Lung (tissue), 12 donors: ENCODE results near the gene GFRA1. TPM values are rescaled to one million over a fixed set of nuclear protein-coding genes. Genes with fewer than 3 reads are reported as not detected.

Source experiments
- ATAC-seq: fragments of 200-7000 bp; cut with Tn5 transposase; one replicate; pipeline ENCODE4 v1.9.1; 2020; ENCODE audit warnings: moderate number of reproducible peaks; ENCODE audit not compliant: insufficient read depth, low FRiP score
- DNase-seq, 3 donors: peaks; one replicate each; pipeline ENCODE4 v3.0.0-alpha.2; 2013 to 2017
- H3K27ac ChIP-seq, 2 donors: one replicate each; pipeline ENCODE4 v1.5.1; 2013; ENCODE audit warnings: mild to moderate bottlenecking in 2 of 2, moderate library complexity in 2 of 2, control low read depth in 1 of 2, inconsistent platforms in 1 of 2, low read depth in 1 of 2, low read length in 1 of 2
- H3K27me3 ChIP-seq, 3 donors: one replicate each; pipeline ENCODE4 v1.5.1; 2013; ENCODE audit warnings: low read length in 2 of 3; ENCODE audit not compliant: control insufficient read depth in 3 of 3, insufficient read depth in 3 of 3
- H3K36me3 ChIP-seq, 4 donors: one replicate each; pipeline ENCODE4 v1.5.1; 2013; ENCODE audit warnings: low read length in 4 of 4, mild to moderate bottlenecking in 1 of 4, moderate library complexity in 1 of 4; ENCODE audit not compliant: control insufficient read depth in 4 of 4, insufficient read depth in 4 of 4
- H3K4me1 ChIP-seq, 5 donors: one replicate each; pipeline ENCODE4 v1.5.1; 2013; ENCODE audit warnings: low read length in 5 of 5, mild to moderate bottlenecking in 2 of 5, moderate library complexity in 1 of 5; ENCODE audit not compliant: control insufficient read depth in 5 of 5, insufficient read depth in 5 of 5
- H3K4me3 ChIP-seq: one replicate; pipeline ENCODE4 v1.5.1; 2013; ENCODE audit warnings: mild to moderate bottlenecking, control low read depth, moderate library complexity
- H3K9ac ChIP-seq, 2 donors: one replicate each; pipeline ENCODE4 v1.5.1; 2013; ENCODE audit warnings: low read length in 2 of 2, control low read depth in 1 of 2; ENCODE audit not compliant: insufficient read depth in 1 of 2
- H3K9me3 ChIP-seq, 4 donors: one replicate each; pipeline ENCODE4 v1.5.1; 2013; ENCODE audit warnings: low read length in 3 of 4, mild to moderate bottlenecking in 1 of 4, moderate library complexity in 1 of 4; ENCODE audit not compliant: control insufficient read depth in 4 of 4, insufficient read depth in 3 of 4
- whole genome bisulfite sequencing, 2 donors: extraction: QIAGEN DNeasy Blood & Tissue Kit; methylation state at CpG; one replicate each; pipeline ENCODE4 v1.1.7; 2013; 5-methylcytosine and 5-hydroxymethylcytosine counted together
- polyA plus RNA-seq, 2 donors: library from polyadenylated mRNA; stranded (reverse); fragments of 200-250 nt; gene quantifications; one replicate each; pipeline ENCODE4 v1.2.1, GENCODE V29; 2013
- total RNA-seq, 2 donors: library from RNA; depleted of rRNA in 1 of 2; stranded (reverse); fragments of >200 nt in 1 of 2; gene quantifications; one replicate each; pipeline ENCODE4 v1.2.1, GENCODE V29; 2014 to 2021
- TF ChIP-seq, protein P1 (sequence below): IDR thresholded peaks from 2 replicates; pipeline ENCODE4 v1.5.1; 2012; ENCODE audit warnings: mild to moderate bottlenecking; ENCODE audit errors: control extremely low read depth, extremely low read depth
- donor health status: control.
- donor health status: control.
- donor health status: Bipolar disorder and iron deficiency.
- donor health status: healthy.
- donor health status: DM: yes; HTN: yes; CAD: no.

GFRA1 gene
- total and polyA plus RNA-seq, 4 donors = 0.51 to 30.4 (median 1.4) TPM

DNA sequence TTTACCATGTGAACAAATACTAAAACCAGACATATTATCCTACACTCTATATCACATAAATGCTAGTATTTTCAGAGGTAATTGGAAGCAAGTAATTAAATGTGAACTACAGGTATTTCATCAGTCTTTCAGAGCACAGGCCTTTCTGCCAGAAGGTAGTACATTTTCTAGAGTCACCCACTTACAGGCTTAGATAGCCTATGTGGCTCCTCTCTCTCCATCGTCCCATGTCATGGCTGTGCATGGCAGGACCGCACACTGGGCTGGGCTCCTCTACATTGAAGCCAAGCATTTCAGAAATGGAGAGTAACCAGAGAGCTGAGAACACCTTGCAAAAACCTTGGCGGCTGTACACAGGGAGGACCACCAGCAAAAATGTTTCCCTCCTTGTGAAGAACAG is 49.7 kb downstream of the GFRA1 start:
- 69 to 80% methylated on average over 3 of the region's 3 CpGs for WGBS, 2 donors
- Histone ChIP-seq H3K9ac (no peak overlapping the region), H3K9me3 (no peaks in the 10 kb centered on the region), H3K27ac (no peak overlapping the region), H3K4me1 (no peaks in the 10 kb centered on the region), H3K27me3 (no peaks in the 10 kb centered on the region), H3K36me3 (no peaks in the 10 kb centered on the region), H3K4me3 (no peak overlapping the region)
- DNase-seq (no peak), ATAC-seq (no peak)
- TF ChIP-seq, protein P1, sequence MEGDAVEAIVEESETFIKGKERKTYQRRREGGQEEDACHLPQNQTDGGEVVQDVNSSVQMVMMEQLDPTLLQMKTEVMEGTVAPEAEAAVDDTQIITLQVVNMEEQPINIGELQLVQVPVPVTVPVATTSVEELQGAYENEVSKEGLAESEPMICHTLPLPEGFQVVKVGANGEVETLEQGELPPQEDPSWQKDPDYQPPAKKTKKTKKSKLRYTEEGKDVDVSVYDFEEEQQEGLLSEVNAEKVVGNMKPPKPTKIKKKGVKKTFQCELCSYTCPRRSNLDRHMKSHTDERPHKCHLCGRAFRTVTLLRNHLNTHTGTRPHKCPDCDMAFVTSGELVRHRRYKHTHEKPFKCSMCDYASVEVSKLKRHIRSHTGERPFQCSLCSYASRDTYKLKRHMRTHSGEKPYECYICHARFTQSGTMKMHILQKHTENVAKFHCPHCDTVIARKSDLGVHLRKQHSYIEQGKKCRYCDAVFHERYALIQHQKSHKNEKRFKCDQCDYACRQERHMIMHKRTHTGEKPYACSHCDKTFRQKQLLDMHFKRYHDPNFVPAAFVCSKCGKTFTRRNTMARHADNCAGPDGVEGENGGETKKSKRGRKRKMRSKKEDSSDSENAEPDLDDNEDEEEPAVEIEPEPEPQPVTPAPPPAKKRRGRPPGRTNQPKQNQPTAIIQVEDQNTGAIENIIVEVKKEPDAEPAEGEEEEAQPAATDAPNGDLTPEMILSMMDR = no peak

DNA sequence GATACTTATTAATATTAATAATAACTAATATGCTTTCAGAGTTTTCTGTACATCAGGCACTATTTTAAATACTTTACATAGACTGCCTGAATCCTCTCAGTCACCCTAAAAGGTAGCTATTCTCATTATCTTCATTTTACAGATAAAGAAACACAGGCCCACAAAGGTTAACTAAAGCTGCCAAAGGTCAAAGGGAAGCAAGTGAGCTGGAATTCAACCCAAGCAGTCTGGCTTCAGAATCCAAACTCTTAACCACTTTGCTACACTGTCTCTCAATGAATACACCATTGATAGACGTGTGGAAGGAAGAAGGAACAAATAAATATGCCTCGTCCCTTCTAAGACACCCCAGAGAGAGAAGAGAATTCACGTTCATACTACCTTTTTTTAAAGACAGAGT is 52.0 kb downstream of the GFRA1 start:
- no peak for DNase-seq
- H3K27me3 ChIP-seq = no peaks in the 10 kb centered on the region
- ATAC-seq = no peak
- no peaks in the 10 kb centered on the region for H3K36me3 ChIP-seq
- H3K27ac ChIP-seq = no peak overlapping the region
- no peak overlapping the region for H3K9ac ChIP-seq
- no peaks in the 10 kb centered on the region for H3K9me3 ChIP-seq
- WGBS, 2 donors = 73% methylated on average over 3 of the region's 3 CpGs
- H3K4me1 ChIP-seq = no peaks in the 10 kb centered on the region
- TF ChIP-seq, protein P1 = no peak
- H3K4me3 ChIP-seq = no peak overlapping the region

DNA sequence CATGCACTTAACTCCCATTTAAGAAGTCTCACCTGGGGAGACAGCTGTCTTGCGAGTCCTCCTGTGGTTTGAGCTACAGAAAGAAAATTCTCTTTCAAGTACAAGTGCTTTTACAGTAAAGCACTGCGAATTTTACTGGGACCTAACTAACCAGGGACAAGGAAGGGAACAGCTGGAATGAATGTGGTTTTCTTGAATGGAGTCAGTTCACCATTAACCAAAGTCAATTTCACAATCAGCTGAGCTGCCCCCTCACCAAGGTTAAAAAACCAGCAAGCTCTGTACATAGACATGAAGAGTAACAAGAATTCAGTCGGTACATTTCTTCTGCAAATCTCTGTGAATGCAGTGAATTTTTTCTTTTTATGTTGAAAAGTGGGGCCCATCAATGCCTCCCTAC is 56.3 kb downstream of the GFRA1 start:
- Histone ChIP-seq H3K4me1 (peaks cover 0 to 2% (median 0%) of the 10 kb centered on the region in 5 donors), H3K27me3 (no peaks in the 10 kb centered on the region), H3K36me3 (no peaks in the 10 kb centered on the region), H3K9ac (no peak overlapping the region), H3K27ac (no peak overlapping the region), H3K9me3 (no peaks in the 10 kb centered on the region), H3K4me3 (no peak overlapping the region)
- 61 to 80% methylated on average over 3 of the region's 3 CpGs for WGBS, 2 donors
- TF ChIP-seq, protein P1 = no peak
- DNase-seq = peak in 2 of 3 donors; percentile 4 to 54
- ATAC-seq = no peak

DNA sequence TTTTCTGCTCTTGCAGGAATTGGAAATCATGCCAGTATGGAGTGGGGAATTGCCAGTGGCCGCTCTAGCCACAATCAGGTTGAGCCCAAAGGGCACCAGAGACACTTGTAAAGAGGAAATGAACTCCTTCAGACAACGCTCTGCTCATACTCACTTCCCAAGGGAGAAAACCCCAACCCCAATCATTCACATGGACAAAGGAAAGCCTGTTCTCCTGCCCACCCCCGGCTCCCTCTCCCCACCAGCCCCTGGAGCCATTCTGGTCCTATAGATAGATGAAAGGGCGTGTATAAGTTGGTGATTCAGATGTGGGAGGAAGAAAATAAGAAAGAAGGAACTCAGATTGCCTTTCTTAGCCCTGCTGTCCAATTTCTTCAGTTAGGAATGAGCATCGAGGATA is 57.4 kb downstream of the GFRA1 start:
- Histone ChIP-seq H3K4me1 (peaks cover 0 to 7% (median 0%) of the 10 kb centered on the region in 5 donors), H3K27ac (no peak overlapping the region), H3K4me3 (no peak overlapping the region), H3K36me3 (no peaks in the 10 kb centered on the region), H3K9ac (no peak overlapping the region), H3K9me3 (no peaks in the 10 kb centered on the region), H3K27me3 (no peaks in the 10 kb centered on the region)
- TF ChIP-seq, protein P1 = no peak
- DNase-seq (no peak), ATAC-seq (no peak)
- 52 to 56% methylated on average over 5 of the region's 5 CpGs for WGBS, 2 donors
